HG03103 (cell line): ENCODE data around the gene PKN1.

Experiments
- ATAC-seq: cut with Tn5 transposase; IDR thresholded peaks from one replicate; pipeline ENCODE4 v1.9.1; 2021; ENCODE audit warnings: low read depth; ENCODE audit not compliant: unreplicated experiment

The PKN1 gene

GRCh38 chr19:14425696-14426138 lies 7.4 kb upstream of the PKN1 start:
- ATAC-seq: no peak

GRCh38 chr19:14427461-14427860 lies 5.6 kb upstream of the PKN1 start:
- no peak for ATAC-seq

- no peak for ATAC-seq
Observed at GRCh38 chr19:14428882-14429416, 4.2 kb upstream of the PKN1 start.

GRCh38 chr19:14430712-14431111 lies 2.4 kb upstream of the PKN1 start:
- ATAC-seq: no peak

GRCh38 chr19:14433554-14434501 lies 722 bp downstream of the PKN1 start:
- ATAC-seq: no peak

GRCh38 chr19:14434543-14435319 lies 1.6 kb downstream of the PKN1 start:
- ATAC-seq: no peak

GRCh38 chr19:14435320-14436050 lies 2.4 kb downstream of the PKN1 start:
- ATAC-seq: no peak

- ATAC-seq: no peak
Observed at GRCh38 chr19:14437578-14438140, 4.6 kb downstream of the PKN1 start.

- no peak for ATAC-seq
Observed at GRCh38 chr19:14439014-14439413, 5.9 kb downstream of the PKN1 start.

- ATAC-seq: peak; percentile 93
Observed at GRCh38 chr19:14440049-14440448, 6.9 kb downstream of the PKN1 start.

- no peak for ATAC-seq
Observed at GRCh38 chr19:14441041-14441938, 8.2 kb downstream of the PKN1 start.

- ATAC-seq: no peak
Observed at GRCh38 chr19:14442891-14443631, 10.0 kb downstream of the PKN1 start.

- ATAC-seq: no peak
Observed at GRCh38 chr19:14443632-14444216, 10.6 kb downstream of the PKN1 start.

- ATAC-seq: no peak
Observed at GRCh38 chr19:14446336-14447036, 13.4 kb downstream of the PKN1 start.

GRCh38 chr19:14449321-14449720 lies 16.2 kb downstream of the PKN1 start:
- ATAC-seq: no peak

- no peak for ATAC-seq
Observed at GRCh38 chr19:14450168-14450874, 17.2 kb downstream of the PKN1 start.

- ATAC-seq: no peak
Observed at GRCh38 chr19:14450876-14451275, 17.8 kb downstream of the PKN1 start.
